SK-N-MC (cell line): ENCODE measurements around the gene FAM149A.

Experiments used
- EZH2 ChIP-seq: fragments of 200-600 bp; sonication (generic); IDR thresholded peaks from one replicate; pipeline ENCODE4 v1.6.1; 2017; ENCODE audit warnings: antibody characterized with exemption
- FOXP2 ChIP-seq: optimal IDR thresholded peaks from 2 replicates; pipeline ENCODE3; 2011; ENCODE audit warnings: mild to moderate bottlenecking, moderate library complexity; ENCODE audit not compliant: insufficient read depth; ENCODE audit errors: extremely low read length, control extremely low read depth
- POLR2AphosphoS5 ChIP-seq: IDR thresholded peaks from 2 replicates; pipeline ENCODE4 v1.6.1; 2012; ENCODE audit warnings: mild to moderate bottlenecking, low read depth, low read length, borderline replicate concordance

- no peak for TF ChIP-seq EZH2
- TF ChIP-seq POLR2AphosphoS5: no peak
- TF ChIP-seq FOXP2: no peak
Observed at GRCh38 chr4:186134861-186135260, 30.4 kb downstream of the FAM149A start.
